OCI-LY7 (cell line): ENCODE data around the gene SLC5A4.

Experiments
- CTCF ChIP-seq: fragments of 200-600 bp; sonication (generic); conservative IDR thresholded peaks from 2 replicates; pipeline ENCODE4 v1.5.1; 2014; ENCODE audit warnings: mild to moderate bottlenecking, antibody characterized with exemption, low read length, moderate library complexity, mixed read lengths
- EZH2phosphoT487 ChIP-seq: fragments of 200-600 bp; sonication (generic); IDR thresholded peaks from 2 replicates; pipeline ENCODE4 v1.6.1; 2018; ENCODE audit warnings: low read depth, borderline replicate concordance, mild to moderate bottlenecking, mixed run types, antibody characterized with exemption, low read length, moderate library complexity, mixed read lengths

GRCh38 chr22:32202161-32202538 is 53.0 kb downstream of the SLC5A4 start:
- TF ChIP-seq CTCF (no peak), EZH2phosphoT487 (no peak)
